GOT3 (cell line): ENCODE measurements around the gene NAA15.
"Not testable (repeated sequence)": the region's sequence is repeated elsewhere in the genome, so short reads cannot be mapped to it uniquely, and the experiment has no call there.

Source experiments
- DNase-seq: peaks from one replicate; lab custom pipeline; 2025; ENCODE audit warnings: mixed read lengths; lab: John Stamatoyannopoulos, UW

The NAA15 gene

GRCh38 chr4:139361301-139361700 is 60.0 kb downstream of the NAA15 start:
- no peak for DNase-seq

GRCh38 chr4:139367421-139368090 is 66.3 kb downstream of the NAA15 start:
- DNase-seq = no peak

- no peak for DNase-seq
Observed at GRCh38 chr4:139368998-139369397, 67.7 kb downstream of the NAA15 start.

GRCh38 chr4:139374251-139374650 is 72.9 kb downstream of the NAA15 start:
- no peak for DNase-seq

- no peak for DNase-seq
Observed at GRCh38 chr4:139386421-139386820, 85.1 kb downstream of the NAA15 start.

- no peak for DNase-seq
Observed at GRCh38 chr4:139389102-139389501, 87.8 kb downstream of the NAA15 start.

- no peak for DNase-seq
Observed at GRCh38 chr4:139389991-139390390, 88.7 kb downstream of the NAA15 start.

- no peak for DNase-seq
Observed at GRCh38 chr4:139391731-139392130, 90.4 kb downstream of the NAA15 start.

GRCh38 chr4:139392797-139393196 is 91.5 kb downstream of the NAA15 start:
- DNase-seq = no peak

- no peak for DNase-seq
Observed at GRCh38 chr4:139401368-139401767, 100.1 kb downstream of the NAA15 start.

GRCh38 chr4:139402436-139402835 is 101.1 kb downstream of the NAA15 start:
- DNase-seq = no peak

GRCh38 chr4:139403462-139403861 is 102.2 kb downstream of the NAA15 start:
- no peak for DNase-seq

GRCh38 chr4:139410312-139410711 is 109.0 kb downstream of the NAA15 start:
- no peak for DNase-seq

GRCh38 chr4:139414671-139415210 is 113.4 kb downstream of the NAA15 start:
- DNase-seq = not testable (repeated sequence)

- DNase-seq = no peak
Observed at GRCh38 chr4:139416073-139416673, 114.9 kb downstream of the NAA15 start.

GRCh38 chr4:139419388-139419914 is 118.1 kb downstream of the NAA15 start:
- DNase-seq = no peak

GRCh38 chr4:139420652-139421051 is 119.3 kb downstream of the NAA15 start:
- DNase-seq = no peak

- DNase-seq = no peak
Observed at GRCh38 chr4:139436122-139436521, 134.8 kb downstream of the NAA15 start.

- DNase-seq = no peak
Observed at GRCh38 chr4:139438141-139438540, 136.8 kb downstream of the NAA15 start.

GRCh38 chr4:139441029-139441428 is 139.7 kb downstream of the NAA15 start:
- no peak for DNase-seq

- DNase-seq = no peak
Observed at GRCh38 chr4:139443661-139444060, 142.4 kb downstream of the NAA15 start.

- DNase-seq = not testable (repeated sequence)
Observed at GRCh38 chr4:139444881-139445280, 143.6 kb downstream of the NAA15 start.

- DNase-seq = not testable (repeated sequence)
Observed at GRCh38 chr4:139447078-139447477, 145.8 kb downstream of the NAA15 start.
